ENCODE data around the gene AKIRIN1.

Gene AKIRIN1, protein sequence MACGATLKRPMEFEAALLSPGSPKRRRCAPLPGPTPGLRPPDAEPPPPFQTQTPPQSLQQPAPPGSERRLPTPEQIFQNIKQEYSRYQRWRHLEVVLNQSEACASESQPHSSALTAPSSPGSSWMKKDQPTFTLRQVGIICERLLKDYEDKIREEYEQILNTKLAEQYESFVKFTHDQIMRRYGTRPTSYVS

DNA sequence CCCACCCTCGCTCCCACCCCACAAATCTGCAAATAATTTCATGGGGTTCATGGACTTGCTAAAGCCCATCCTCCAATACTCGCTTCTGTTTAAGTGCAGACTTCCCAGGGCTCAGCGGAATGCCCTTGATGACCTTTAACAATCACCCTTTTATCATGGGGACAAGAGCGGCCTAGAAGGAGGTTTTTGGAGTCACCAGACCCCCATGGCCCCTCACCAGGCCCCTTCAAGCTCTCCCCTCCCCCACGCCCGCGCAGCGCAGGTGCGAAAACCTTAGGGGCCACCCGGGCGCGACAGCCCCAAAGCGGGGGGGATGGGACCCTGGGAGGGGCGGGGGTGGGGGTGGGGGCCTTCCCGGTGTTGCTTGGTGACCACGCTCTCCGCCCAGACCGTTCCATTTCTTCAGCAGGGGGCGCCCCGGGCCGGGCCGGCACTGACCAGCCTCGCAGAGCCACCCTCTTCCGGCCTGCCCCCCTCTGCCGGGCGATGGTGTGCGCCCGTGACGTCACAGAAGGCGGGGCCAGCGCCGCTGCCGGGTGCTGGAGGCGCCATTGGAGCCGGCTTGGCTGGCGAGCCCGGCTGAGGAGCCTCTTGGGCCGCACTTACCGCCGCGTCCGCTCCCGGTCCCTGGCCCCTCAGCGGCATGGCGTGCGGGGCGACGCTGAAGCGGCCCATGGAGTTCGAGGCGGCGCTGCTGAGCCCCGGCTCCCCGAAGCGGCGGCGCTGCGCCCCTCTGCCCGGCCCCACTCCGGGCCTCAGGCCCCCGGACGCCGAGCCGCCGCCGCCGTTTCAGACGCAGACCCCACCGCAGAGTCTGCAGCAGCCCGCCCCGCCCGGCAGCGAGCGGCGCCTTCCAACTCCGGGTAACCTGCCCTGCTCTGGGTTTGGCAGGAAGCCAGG, at the start of gene AKIRIN1:
Gene AKIRIN1 (plus strand): TSS at position 539 of the 900 bp plus-strand sequence. CDS start 105 bp downstream, at position 644.
- TF ChIP-seq, protein P1, sequence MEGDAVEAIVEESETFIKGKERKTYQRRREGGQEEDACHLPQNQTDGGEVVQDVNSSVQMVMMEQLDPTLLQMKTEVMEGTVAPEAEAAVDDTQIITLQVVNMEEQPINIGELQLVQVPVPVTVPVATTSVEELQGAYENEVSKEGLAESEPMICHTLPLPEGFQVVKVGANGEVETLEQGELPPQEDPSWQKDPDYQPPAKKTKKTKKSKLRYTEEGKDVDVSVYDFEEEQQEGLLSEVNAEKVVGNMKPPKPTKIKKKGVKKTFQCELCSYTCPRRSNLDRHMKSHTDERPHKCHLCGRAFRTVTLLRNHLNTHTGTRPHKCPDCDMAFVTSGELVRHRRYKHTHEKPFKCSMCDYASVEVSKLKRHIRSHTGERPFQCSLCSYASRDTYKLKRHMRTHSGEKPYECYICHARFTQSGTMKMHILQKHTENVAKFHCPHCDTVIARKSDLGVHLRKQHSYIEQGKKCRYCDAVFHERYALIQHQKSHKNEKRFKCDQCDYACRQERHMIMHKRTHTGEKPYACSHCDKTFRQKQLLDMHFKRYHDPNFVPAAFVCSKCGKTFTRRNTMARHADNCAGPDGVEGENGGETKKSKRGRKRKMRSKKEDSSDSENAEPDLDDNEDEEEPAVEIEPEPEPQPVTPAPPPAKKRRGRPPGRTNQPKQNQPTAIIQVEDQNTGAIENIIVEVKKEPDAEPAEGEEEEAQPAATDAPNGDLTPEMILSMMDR (IDR thresholded peaks at IDR 0.05; ENCODE audit: extremely low read depth, missing control alignments), result no peak

DNA sequence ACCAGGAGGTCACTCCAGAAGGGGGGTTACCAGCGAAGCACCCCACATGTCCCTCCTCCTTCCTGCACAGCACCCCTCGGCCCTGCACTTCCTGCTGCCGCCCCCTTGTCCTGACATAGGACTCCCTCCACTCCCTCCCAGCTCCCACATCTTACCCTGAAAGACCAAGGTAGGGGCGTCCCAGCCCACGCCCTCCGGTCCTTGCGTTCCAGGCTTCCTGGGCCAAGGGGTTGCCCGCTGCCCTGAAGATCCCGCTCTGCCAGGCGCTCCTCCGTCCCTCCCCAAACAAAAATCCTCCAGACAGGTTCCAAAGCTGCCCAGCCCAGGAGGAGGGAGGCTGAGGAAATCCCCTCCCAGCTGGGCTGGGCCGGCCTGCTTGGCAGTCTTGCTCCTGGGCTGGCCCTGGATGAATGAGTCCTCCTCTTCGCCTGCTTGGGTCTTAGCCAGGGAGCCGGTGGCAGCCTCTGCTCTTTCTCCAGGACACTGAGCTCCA, 49.5 kb upstream of the AKIRIN1 start, which contains the start of gene RHBDL2:
Gene RHBDL2 (minus strand): TSS at position 304 of the 493 bp plus-strand sequence. CDS start 22,618 bp downstream, outside the sequence.
- TF ChIP-seq, protein P1 (IDR thresholded peaks at IDR 0.05; ENCODE audit: extremely low read depth, missing control alignments), result no peak
- DNase-seq (ENCODE audit: low spot score), result no peak

More for the DNA sequence above, at the start of gene AKIRIN1:
- DNase-seq (ENCODE audit: low spot score), result peak; percentile 99

DNA sequence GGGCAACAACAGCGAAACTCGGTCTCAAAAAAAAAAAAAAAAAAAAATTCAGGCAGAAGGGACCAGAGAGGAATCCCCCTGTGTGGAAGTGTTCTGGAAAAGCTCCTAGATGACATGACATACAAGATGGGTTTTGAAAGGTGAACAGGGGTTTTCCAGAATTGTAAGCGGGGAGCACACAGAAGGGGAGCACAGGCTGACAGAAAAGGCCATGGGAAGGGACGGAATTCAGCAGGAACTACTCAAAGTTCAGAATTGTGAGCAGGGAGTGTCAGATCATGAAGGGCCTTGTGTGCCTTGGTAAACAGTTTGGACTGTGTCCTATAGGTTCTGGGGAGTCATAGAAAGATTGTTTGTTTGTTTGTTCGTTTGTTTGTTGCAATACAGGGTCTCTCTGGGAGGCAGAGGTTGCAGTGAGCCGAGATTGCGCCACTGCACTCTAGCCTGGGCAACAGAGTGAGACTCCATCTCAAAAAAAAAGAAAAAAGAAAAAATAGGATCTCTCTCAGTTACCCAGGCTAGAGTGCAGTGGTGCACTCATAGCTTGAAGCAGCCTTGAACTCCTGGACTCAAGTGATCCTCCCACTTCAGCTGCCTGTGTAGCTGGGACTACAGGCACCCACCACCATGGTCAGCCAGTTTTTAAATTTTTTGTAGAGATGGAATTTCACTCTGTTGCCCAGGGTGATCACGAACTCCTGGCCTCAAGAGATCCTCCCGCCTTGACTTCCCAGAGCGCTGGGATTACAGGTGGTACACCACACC, 48.2 kb upstream of the AKIRIN1 start:
- no peak for DNase-seq (ENCODE audit: low spot score)
- TF ChIP-seq, protein P1 (IDR thresholded peaks at IDR 0.05; ENCODE audit: extremely low read depth, missing control alignments), result no peak

DNA sequence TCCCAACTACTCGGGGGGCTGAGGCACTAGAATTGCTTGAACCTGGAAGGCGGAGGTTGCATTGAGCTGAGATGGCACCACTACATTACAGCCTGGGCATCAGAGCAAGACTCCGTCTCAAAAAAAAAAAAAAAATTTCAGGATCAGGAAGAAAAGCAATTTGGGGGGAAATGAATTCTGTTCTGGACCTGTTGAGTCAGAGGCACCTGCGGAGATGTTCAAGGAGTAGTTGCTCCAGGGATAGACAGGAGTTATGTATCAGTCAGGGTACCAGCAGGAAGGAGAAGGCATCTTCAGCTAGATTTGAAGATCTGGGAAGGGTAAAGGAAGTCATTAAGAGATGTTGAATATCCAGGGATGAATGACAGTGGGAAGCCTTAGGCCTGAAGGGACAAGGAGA, 46.5 kb upstream of the AKIRIN1 start:
- TF ChIP-seq, protein P1 (IDR thresholded peaks at IDR 0.05; ENCODE audit: extremely low read depth, missing control alignments), result no peak
- no peak for DNase-seq (ENCODE audit: low spot score)

DNA sequence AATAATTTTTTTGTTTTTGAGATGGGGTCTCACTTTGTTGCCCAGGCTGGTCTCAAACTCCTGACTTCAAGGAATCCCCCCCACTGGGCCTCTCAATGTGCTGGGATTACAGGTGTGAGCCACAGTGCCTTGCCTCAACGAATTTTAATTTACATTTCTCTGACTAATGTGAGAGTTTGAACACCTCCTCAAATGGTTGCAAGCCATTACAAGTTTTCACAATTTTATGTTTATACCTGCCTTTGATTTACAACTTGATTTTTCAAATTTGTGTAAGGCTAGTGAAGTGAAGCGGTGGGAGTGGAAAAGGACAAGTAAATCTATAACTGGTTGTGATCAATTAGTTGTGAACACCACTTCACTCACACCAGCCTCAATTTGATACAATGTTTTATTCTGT, 40.5 kb upstream of the AKIRIN1 start:
- TF ChIP-seq, protein P1 (IDR thresholded peaks at IDR 0.05; ENCODE audit: extremely low read depth, missing control alignments), result no peak

DNA sequence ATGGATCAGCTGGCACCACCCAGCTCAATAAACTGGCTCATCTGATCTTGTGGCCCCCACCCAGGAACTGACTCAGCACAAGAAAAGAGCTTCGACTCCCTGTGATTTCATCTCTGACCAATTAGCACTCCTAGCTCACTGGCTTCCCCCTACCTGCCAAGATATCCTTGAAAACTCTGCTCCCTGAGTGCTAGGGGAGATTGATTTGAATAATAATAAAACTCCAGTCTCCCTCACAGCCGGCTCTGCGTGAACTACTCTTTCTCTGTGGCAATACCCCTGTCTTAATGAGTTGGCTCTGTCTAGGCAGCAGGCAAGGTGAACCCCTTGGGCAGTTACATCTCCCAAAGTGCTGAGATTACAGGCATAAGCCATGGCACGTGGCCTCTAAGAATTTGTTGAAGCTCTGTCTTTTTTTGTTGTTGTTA, 37.6 kb upstream of the AKIRIN1 start:
- TF ChIP-seq, protein P1 (IDR thresholded peaks at IDR 0.05; ENCODE audit: extremely low read depth, missing control alignments), result no peak
- DNase-seq (ENCODE audit: low spot score), result no peak

More for the DNA sequence above, 40.5 kb upstream of the AKIRIN1 start:
- no peak for DNase-seq (ENCODE audit: low spot score)
